Stimulated activated CD8-positive, alpha-beta memory T cell treated with anti-CD3 and anti-CD28 coated beads, Interleukin-4, amount 100 ng/mL, for 1 hour (primary cell): ENCODE data around the gene RGS14.
"Not testable (repeated sequence)": the region's sequence is repeated elsewhere in the genome, so short reads cannot be mapped to it uniquely, and the experiment has no call there.

Source experiments
- DNase-seq, 2 donors: peaks; one replicate each; pipeline ENCODE4 v3.0.0-alpha.2; 2020; ENCODE audit warnings: low read depth in 2 of 2, low spot score in 1 of 2

RGS14 gene

GRCh38 chr5:177327539-177328522 is 29.9 kb upstream of the RGS14 start:
- no peak for DNase-seq

DNA sequence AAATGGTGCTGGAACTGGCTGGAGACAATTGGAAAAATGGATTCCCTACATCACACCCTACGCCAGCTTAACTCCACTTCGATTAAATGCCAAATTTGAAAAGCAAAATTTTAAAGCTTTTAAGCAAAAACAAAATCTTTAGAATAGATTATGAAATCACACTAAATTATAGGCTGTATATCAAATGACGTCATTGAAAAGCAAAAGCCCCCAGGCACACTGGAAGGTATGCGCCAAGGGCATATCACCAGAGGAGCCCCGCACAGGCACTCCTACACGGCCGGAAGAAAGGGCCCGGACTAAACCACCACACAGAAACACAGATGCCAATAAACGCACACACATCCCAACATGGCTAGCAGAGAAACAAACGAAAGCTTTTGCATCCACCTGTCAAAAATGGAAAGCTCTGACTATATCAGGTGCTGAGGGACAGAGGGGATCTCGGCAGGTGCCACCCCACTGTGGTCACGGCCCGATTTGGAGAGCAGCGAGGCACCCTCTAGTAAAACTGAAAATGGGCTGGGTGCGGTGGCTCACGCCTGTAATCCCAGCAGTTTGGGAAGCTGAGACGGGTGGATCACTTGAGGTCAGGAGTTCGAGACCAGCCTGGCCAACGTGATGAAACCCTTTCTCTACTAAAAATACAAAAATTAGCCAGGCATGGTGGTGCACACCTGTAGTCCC is 29.0 kb upstream of the RGS14 start:
- DNase-seq: no peak

DNA sequence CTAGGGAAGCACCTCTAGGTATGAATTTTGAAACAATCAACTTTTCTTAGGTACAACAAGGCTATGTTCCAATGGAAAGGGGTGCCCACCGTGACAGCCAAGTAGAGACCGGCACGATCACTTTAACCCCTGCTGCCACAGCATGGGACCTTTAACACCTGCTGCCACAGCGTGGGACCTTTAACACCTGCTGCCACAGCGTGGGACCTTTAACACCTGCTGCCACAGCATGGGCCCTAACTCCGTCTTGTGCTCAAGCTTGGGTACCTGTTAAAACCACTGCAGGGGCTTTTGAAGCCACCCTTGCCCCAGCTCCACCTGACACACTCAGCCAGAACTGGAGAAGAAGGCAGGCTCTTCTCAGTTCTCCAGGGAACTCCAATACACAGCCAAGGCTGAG is 27.8 kb upstream of the RGS14 start:
- no peak for DNase-seq

DNA sequence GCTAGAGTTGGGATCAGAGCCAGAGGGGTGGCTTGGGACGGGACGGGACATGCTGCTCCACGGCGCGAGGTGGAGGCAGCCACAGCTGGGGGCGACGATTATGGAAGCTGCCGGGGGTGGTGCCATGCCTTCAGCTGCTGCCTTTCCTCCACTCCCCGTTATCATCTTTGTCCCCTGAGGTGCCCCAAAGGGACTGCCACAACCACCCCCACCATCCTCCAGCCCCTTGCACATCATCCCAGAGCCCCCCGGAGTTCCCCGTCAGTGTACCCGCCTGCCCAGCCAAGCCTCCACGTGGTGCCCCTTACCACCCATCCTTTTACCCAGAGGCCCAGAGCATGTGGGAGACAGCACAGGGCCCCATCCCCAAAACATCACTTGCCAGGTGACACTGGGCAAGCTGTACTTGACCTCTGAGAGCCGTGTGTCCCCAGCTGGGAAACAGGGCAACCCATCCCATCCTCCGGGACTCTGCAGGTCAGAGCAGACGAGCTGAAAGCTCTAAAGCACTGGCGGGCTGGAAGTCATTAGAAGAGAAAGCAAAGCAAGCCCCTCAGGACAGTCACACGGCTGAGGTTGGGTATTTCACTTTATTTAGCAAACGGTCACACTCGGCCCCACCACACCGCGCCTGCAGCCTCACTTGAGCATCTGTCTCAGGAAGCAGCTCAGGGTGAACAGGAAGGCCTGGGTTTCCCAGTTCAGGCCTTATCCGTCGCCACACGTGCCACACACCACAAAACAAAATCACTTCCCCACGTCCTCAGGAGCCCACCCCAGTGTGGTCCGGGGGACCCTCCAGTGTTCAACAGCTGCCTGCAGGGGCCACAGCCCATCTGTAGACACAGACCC is 26.5 kb upstream of the RGS14 start:
- DNase-seq: no peak

DNA sequence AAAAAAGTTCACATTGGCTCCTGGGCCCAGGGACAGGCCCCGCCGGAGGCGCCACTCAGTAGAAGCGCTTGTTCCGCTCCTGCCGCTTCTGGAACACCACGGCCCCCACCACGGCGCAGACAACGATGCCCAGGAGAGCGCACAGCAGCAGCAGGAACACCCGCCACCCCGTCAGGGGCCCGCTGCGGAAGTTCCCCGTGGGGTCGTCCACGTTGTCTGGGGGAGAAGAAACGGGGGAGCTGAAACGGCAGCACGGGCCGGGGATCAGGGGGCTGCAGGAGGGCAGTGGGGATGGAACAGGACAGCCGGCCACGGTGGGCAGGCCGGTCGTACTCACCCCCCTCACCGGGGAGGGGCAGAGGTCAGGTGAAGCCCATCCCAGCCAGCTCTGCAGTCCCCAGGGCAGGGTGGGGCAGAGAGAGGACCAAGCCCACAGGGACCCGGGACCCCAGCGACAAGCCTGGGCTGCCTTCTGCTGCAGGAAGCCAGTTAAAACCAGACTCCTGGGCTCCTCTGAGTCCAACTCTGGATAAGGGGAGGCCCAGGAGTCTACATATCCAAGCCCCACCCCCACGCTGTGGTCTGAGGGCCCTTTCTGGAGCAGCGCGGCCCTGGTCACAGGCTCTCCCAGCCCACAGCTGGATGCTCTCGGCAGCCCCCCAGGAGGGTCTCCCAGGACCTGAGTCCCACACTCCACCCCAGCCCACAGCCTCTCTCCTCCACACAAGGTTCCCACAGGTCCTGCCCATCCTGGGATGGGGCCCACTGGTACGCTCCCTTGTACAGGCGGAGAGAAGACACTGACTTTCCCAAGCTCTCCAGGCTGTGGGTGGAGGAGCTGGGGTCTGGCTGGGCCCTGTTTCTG is 25.5 kb upstream of the RGS14 start:
- DNase-seq: no peak

DNA sequence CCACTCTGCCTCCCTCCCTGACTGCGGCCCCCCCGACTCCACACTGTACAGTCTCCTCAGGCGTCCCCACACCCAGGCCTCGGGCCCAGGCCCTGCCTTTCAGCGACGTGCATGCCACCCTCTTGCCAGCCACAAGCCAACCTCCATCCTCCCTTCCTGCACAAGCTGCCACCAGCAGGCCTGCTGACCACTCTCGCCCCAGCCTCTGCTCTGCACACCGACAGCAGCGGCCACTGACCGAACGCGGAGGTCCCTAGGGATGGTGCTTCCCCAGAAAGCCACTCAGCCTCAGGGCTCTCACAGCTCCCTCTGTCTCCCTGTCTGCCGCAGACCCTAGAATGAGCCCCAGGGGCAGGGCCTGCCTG is 24.8 kb upstream of the RGS14 start:
- DNase-seq: no peak

- DNase-seq: no peak
Measured at GRCh38 chr5:177333420-177334154, 24.1 kb upstream of the RGS14 start.

DNA sequence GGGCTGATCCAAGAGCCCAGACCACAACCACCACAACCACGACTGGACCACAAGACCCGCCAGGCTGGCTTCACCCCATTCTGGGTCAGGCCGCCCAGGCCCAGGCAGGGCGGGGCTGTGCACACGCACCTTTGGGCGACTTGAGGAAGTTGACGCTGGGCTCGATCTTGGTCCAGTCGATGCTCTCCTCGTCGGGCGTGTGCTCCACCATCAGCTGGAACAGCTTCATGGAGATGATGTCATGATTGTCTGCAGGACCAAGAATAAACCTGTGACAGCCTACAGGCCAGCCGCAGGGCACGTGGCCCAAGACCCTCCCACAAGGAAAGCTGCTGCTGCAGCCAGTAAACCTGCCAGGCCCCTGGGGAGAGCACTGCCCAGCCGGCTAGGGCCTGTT is 23.6 kb upstream of the RGS14 start:
- no peak for DNase-seq

DNA sequence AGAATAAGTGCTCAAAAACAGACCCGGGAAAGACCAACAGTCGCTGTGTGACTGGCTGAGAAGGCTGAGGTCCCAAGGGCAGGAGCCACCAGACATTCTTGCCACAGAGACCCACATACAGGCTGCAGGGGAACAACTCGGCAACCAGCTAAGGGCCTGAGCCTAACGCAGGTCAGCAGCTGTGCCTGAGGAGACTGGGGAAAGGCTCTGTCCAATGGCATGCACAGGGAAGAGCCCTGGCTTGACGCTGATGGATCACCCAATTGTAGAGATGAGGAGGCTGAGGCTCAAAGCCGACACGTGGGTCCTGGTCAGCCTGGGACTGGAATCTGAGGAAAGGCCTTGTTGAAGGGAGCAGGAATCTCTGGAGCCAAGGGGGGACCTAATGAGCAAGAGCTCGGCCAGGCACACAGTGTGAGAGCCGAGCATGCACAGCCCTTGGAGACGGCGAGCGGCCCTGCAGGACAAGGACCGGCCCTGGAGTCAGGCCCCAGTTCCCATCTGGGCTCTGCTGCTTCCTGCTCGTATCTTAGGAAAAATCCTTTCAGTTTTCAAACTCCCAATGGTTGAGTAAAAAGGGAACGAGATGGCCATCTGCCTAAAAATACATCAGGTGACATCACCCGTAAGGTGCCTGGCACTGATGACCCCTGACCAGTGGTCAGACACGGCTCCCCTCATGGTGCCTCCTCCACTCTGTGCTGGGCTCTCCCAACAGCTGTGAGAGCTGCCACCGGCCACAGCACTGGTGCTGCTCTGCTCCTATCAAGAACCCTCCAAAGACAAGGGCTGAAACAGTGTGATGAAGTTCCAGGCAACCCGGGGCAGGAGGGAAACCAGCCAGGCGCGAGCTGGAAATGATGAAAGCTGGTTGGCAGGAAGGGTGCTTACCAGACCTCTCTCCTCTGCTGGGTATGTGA is 22.7 kb upstream of the RGS14 start:
- no peak for DNase-seq

GRCh38 chr5:177335701-177336065 is 22.0 kb upstream of the RGS14 start:
- no peak for DNase-seq

- no peak for DNase-seq
Measured at GRCh38 chr5:177336112-177336511, 21.6 kb upstream of the RGS14 start.

- DNase-seq: no peak
Measured at GRCh38 chr5:177336603-177337494, 20.9 kb upstream of the RGS14 start.

- DNase-seq: no peak
Measured at GRCh38 chr5:177338251-177339106, 19.2 kb upstream of the RGS14 start.

DNA sequence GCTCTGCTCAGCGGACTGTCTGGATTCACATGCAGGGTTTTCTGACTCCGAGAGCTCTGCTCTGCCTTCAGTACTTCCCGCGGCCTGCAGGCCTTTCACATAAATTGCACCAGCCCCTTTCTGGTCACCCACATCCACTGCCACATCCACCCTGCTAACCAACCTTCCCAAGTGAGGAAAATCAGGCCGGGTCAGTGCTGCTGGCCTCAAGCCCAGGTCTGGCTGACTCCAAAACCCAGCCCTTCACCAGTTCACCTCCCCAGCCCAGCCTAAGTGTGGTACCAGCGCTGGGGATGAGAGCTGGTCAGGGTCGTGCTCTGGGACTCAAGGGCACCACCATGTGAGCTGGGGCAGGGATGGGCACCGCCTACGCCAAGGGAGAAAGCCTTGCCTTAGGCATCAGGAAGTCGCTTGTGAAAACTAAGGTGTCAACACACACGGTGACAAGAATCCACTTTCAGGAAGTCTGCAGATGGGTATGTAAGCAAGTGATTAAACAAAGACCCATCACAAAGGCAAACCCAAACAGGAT is 18.6 kb upstream of the RGS14 start:
- DNase-seq: no peak

- not testable (repeated sequence) for DNase-seq
Measured at GRCh38 chr5:177343000-177343399, 14.7 kb upstream of the RGS14 start.

DNA sequence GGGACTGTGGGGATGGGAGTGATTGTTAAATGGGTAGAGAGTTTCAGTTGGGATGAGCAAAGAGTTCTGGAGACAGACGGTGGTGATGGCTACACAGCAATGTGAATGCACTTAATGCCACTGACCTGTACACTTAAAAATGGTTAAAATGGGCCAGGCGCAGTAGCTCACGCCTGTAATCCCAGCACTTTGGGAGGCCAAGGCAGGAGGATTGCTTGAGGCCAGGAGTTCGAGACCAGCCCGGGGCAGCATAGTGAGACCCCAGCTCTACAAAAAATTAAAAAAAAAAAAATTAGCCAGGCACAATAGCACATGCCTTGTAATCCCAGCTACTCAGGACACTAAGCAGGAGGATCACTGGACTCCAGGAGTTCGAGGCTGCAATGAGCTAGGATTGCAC is 13.9 kb upstream of the RGS14 start:
- no peak for DNase-seq

DNA sequence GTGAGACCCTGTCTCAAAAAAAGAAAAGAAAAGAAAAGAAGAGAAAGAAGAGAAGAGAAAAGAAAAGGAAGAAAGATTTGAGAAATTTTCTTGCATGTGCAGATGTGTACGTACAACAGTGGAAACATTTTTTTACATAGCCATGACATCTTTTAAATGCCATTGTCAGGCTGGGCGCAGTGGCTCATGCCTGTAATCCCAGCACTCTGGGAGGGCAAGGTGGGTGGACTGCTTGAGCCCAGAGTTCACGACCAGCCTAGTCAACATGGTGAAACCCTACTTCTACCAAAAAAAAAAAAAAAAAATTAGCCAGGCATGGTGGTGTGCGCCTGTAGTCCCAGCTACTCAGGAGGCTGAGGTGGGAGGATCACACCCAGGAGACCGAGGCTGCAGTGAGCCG is 12.8 kb upstream of the RGS14 start:
- no peak for DNase-seq
